Fibroblast of lung (primary cell): ENCODE data around the gene TMEM203. TPM values are rescaled to one million over a fixed set of nuclear protein-coding genes. Genes with fewer than 3 reads are reported as not detected.

Source experiments
- DNase-seq, 2 donors: peaks; one replicate each; pipeline versions ENCODE4 v3.0.0 to v3.0.0-alpha.2; 2010; ENCODE audit warnings: low read depth in 2 of 2
- H2AFZ ChIP-seq: 2 replicates; pipeline ENCODE4 v1.5.1; 2012; ENCODE audit warnings: low read length, control low read depth, inconsistent platforms
- H3K27ac ChIP-seq: 2 replicates; pipeline ENCODE4 v1.5.1; 2011; ENCODE audit warnings: low read length, control low read depth; ENCODE audit not compliant: insufficient read depth
- H3K27me3 ChIP-seq: 2 replicates; pipeline ENCODE4 v1.5.1; 2011; ENCODE audit warnings: mild to moderate bottlenecking, low read length; ENCODE audit not compliant: control insufficient read depth, insufficient read depth
- H3K36me3 ChIP-seq: 2 replicates; pipeline ENCODE4 v1.5.1; 2011; ENCODE audit warnings: low read length; ENCODE audit not compliant: control insufficient read depth, insufficient read depth
- H3K4me1 ChIP-seq: 2 replicates; pipeline ENCODE4 v1.5.1; 2011; ENCODE audit warnings: low read length; ENCODE audit not compliant: control insufficient read depth, insufficient read depth; ENCODE audit errors: extremely low read depth
- H3K4me2 ChIP-seq: 2 replicates; pipeline ENCODE4 v1.5.1; 2011; ENCODE audit warnings: low read length, control low read depth; ENCODE audit not compliant: insufficient read depth; ENCODE audit errors: extremely low read depth
- H3K4me3 ChIP-seq, 4 experiments: fragments of 200-600 bp in 1 of 4; sonication (generic) in 1 of 4; replicated peaks in 1 of 4; 2 replicates each; pipeline ENCODE4 v1.5.1; 2011 to 2016; ENCODE audit warnings: low read length in 4 of 4, low read depth in 3 of 4, mild to moderate bottlenecking in 3 of 4, control low read depth in 2 of 4, inconsistent platforms in 1 of 4, mixed read lengths in 1 of 4; ENCODE audit not compliant: insufficient read depth in 1 of 4; ENCODE audit errors: control extremely low read depth in 1 of 4
- H3K79me2 ChIP-seq: 2 replicates; pipeline ENCODE4 v1.5.1; 2012; ENCODE audit warnings: mild to moderate bottlenecking, low read length, inconsistent platforms; ENCODE audit not compliant: control insufficient read depth, insufficient read depth
- H3K9ac ChIP-seq: 2 replicates; pipeline ENCODE4 v1.5.1; 2011; ENCODE audit warnings: mild to moderate bottlenecking, low read length, control low read depth; ENCODE audit not compliant: insufficient read depth
- H3K9me3 ChIP-seq: 2 replicates; pipeline ENCODE4 v1.5.1; 2012; ENCODE audit warnings: low read depth, low read length; ENCODE audit not compliant: control insufficient read depth, insufficient read depth
- H4K20me1 ChIP-seq: 2 replicates; pipeline ENCODE4 v1.5.1; 2011; ENCODE audit warnings: low read length; ENCODE audit not compliant: control insufficient read depth, insufficient read depth; ENCODE audit errors: extremely low read depth
- CTCF ChIP-seq, 2 donors: IDR thresholded peaks in 1 of 2; conservative IDR thresholded peaks in 1 of 2; 1 replicate in 1 of 2; 2 replicates in 1 of 2; pipeline ENCODE4 v1.5.1; 2011 to 2012; ENCODE audit warnings: low read length in 2 of 2, control low read depth in 1 of 2, inconsistent platforms in 1 of 2, low read depth in 1 of 2, mild to moderate bottlenecking in 1 of 2
- EZH2 ChIP-seq: IDR thresholded peaks from 2 replicates; pipeline ENCODE4 v1.5.1; 2012; ENCODE audit warnings: low read length, control low read depth, mild to moderate bottlenecking; ENCODE audit errors: missing control alignments
- polyA plus RNA-seq, 2 donors: library from polyadenylated mRNA; depleted of rRNA in 1 of 2; stranded (reverse) in 1 of 2; unstranded in 1 of 2; fragments of >200 nt; gene quantifications; 2 replicates each; pipeline ENCODE4 v1.2.1, GENCODE V29; 2011 to 2012; ENCODE audit warnings: missing spikeins in 1 of 2
- total RNA-seq: library from RNA; depleted of rRNA; stranded (reverse); fragments of >200 nt; gene quantifications from 2 replicates; pipeline ENCODE4 v1.2.1, GENCODE V29; 2014

The TMEM203 gene
- total and polyA plus RNA-seq, 2 donors (not counting 1 experiment from before 2014, with no cell fraction given), result 36.3 to 38.6 TPM

GRCh38 chr9:137234758-137235423 is 29.4 kb upstream of the TMEM203 start:
- H3K27ac ChIP-seq, result no peak overlapping the region
- H3K9ac ChIP-seq, result no peak overlapping the region
- peaks cover 13% of the 10 kb centered on the region for H3K79me2 ChIP-seq
- no peak for DNase-seq
- no peak overlapping the region for H2AFZ ChIP-seq
- TF ChIP-seq CTCF (conservative IDR thresholded peaks at IDR 0.05 in 1 of 2, IDR thresholded peaks at IDR 0.05 in 1 of 2; ENCODE audit: low read depth in 1 of 2, low read length in 2 of 2), result no peak
- no peak for TF ChIP-seq EZH2
- H3K9me3 ChIP-seq, result no peaks in the 10 kb centered on the region
- H3K27me3 ChIP-seq, result no peaks in the 10 kb centered on the region
- H4K20me1 ChIP-seq, result no peaks in the 10 kb centered on the region
- no peak overlapping the region for H3K4me2 ChIP-seq
- H3K4me1 ChIP-seq, result peaks cover 2% of the 10 kb centered on the region
- H3K36me3 ChIP-seq, result no peaks in the 10 kb centered on the region
- H3K4me3 ChIP-seq, result no peak overlapping the region

GRCh38 chr9:137234055-137234697 is 28.7 kb upstream of the TMEM203 start:
- TF ChIP-seq CTCF (conservative IDR thresholded peaks at IDR 0.05 in 1 of 2, IDR thresholded peaks at IDR 0.05 in 1 of 2; ENCODE audit: low read depth in 1 of 2, low read length in 2 of 2) (no peak), EZH2 (no peak)
- Histone ChIP-seq H3K4me1 (peaks cover 2% of the 10 kb centered on the region), H3K27me3 (no peaks in the 10 kb centered on the region), H3K27ac (no peak overlapping the region), H3K79me2 (peaks cover 11% of the 10 kb centered on the region), H3K9me3 (no peaks in the 10 kb centered on the region), H4K20me1 (no peaks in the 10 kb centered on the region), H3K4me3 (no peak overlapping the region), H2AFZ (no peak overlapping the region), H3K4me2 (no peak overlapping the region), H3K9ac (no peak overlapping the region), H3K36me3 (no peaks in the 10 kb centered on the region)
- DNase-seq, result no peak

GRCh38 chr9:137233143-137233980 is 27.9 kb upstream of the TMEM203 start:
- no peaks in the 10 kb centered on the region for H4K20me1 ChIP-seq
- no peaks in the 10 kb centered on the region for H3K36me3 ChIP-seq
- no peaks in the 10 kb centered on the region for H3K4me1 ChIP-seq
- H3K9me3 ChIP-seq, result no peaks in the 10 kb centered on the region
- DNase-seq, result no peak
- H3K79me2 ChIP-seq, result peaks cover 3% of the 10 kb centered on the region
- no peak overlapping the region for H3K9ac ChIP-seq
- no peak overlapping the region for H3K4me3 ChIP-seq
- TF ChIP-seq EZH2, result no peak
- no peak for TF ChIP-seq CTCF (conservative IDR thresholded peaks at IDR 0.05 in 1 of 2, IDR thresholded peaks at IDR 0.05 in 1 of 2; ENCODE audit: low read depth in 1 of 2, low read length in 2 of 2)
- no peak overlapping the region for H3K4me2 ChIP-seq
- H3K27ac ChIP-seq, result no peak overlapping the region
- H2AFZ ChIP-seq, result no peak overlapping the region
- no peaks in the 10 kb centered on the region for H3K27me3 ChIP-seq
